ENCODE results near the gene ARPC5L.

The ARPC5L gene

GRCh38 chr9:124868511-124869465 lies 6.9 kb downstream of the ARPC5L start:
- no peak for FAIRE-seq

- FAIRE-seq: no peak
These were observed 7.6 kb downstream of the ARPC5L start for GRCh38 chr9:124869466-124869985.

GRCh38 chr9:124869986-124870560 lies 8.1 kb downstream of the ARPC5L start:
- FAIRE-seq: no peak

GRCh38 chr9:124870723-124871122 lies 8.8 kb downstream of the ARPC5L start:
- FAIRE-seq: no peak

GRCh38 chr9:124871156-124871561 lies 9.2 kb downstream of the ARPC5L start:
- FAIRE-seq: no peak

GRCh38 chr9:124873664-124874063 lies 11.7 kb downstream of the ARPC5L start:
- no peak for FAIRE-seq

GRCh38 chr9:124875501-124875900 lies 13.6 kb downstream of the ARPC5L start:
- no peak for FAIRE-seq

GRCh38 chr9:124877021-124877782 lies 15.3 kb downstream of the ARPC5L start:
- FAIRE-seq: no peak

- FAIRE-seq: no peak
These were observed 16.1 kb downstream of the ARPC5L start for GRCh38 chr9:124878021-124878420.

- no peak for FAIRE-seq
These were observed 16.6 kb downstream of the ARPC5L start for GRCh38 chr9:124878518-124878917.

GRCh38 chr9:124879226-124879625 lies 17.3 kb downstream of the ARPC5L start:
- no peak for FAIRE-seq

GRCh38 chr9:124880501-124880900 lies 18.6 kb downstream of the ARPC5L start:
- no peak for FAIRE-seq

GRCh38 chr9:124881138-124881743 lies 19.3 kb downstream of the ARPC5L start:
- FAIRE-seq: no peak

- no peak for FAIRE-seq
These were observed 20.3 kb downstream of the ARPC5L start for GRCh38 chr9:124882231-124882630.

- no peak for FAIRE-seq
These were observed 22.4 kb downstream of the ARPC5L start for GRCh38 chr9:124884376-124884775.

- no peak for FAIRE-seq
These were observed 23.6 kb downstream of the ARPC5L start for GRCh38 chr9:124885551-124885950.

GRCh38 chr9:124886461-124886860 lies 24.5 kb downstream of the ARPC5L start:
- no peak for FAIRE-seq

- no peak for FAIRE-seq
These were observed 25.0 kb downstream of the ARPC5L start for GRCh38 chr9:124886866-124887492.

- FAIRE-seq: no peak
These were observed 25.9 kb downstream of the ARPC5L start for GRCh38 chr9:124887832-124888231.

GRCh38 chr9:124889006-124889405 lies 27.1 kb downstream of the ARPC5L start:
- no peak for FAIRE-seq

GRCh38 chr9:124890179-124890578 lies 28.2 kb downstream of the ARPC5L start:
- no peak for FAIRE-seq

Data from colon (tissue), 2 donors.